ENCODE measurements around the gene AP5Z1. TPM values are rescaled to one million over a fixed set of nuclear protein-coding genes. Genes with fewer than 3 reads are reported as not detected.

AP5Z1 gene
- total and polyA plus RNA-seq, 2 donors (not counting 1 experiment from before 2014, with no cell fraction given): 99.7 to 113 TPM

DNA sequence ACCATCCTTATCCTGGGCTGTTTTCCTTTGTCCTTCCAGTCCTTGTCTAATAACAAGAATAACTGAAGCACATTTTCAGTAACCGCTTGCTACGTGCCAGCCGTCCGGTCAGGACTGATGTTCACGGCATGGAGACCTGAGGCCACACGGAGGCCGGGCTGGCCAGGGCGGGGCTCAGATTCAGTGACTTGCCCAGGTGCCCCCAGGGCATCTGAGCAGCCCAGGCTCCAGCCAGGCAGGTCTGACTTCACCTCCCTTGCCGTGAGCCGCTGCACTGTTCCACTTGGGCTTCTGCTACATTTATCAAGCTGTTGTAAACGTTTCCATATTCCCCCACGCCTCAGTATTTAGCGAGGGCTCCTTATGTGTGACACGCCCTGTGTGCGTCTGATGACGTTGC lies 43.6 kb upstream of the AP5Z1 start:
- H3K27me3 Mint-ChIP-seq: no peaks in the 10 kb centered on the region
- H3K4me1 ChIP-seq (ENCODE audit: control insufficient read depth in 2 of 2, insufficient read depth in 2 of 2, low read length in 2 of 2): peaks cover 0 to 10% of the 10 kb centered on the region in 2 donors
- no peaks in the 10 kb centered on the region for H3K27me3 ChIP-seq (replicated peaks in 1 of 4; ENCODE audit: control extremely low read depth in 1 of 4, control insufficient read depth in 3 of 4, insufficient read depth in 4 of 4, low read length in 3 of 4)
- no peak overlapping the region for H3K27ac Mint-ChIP-seq
- H3K4me3 ChIP-seq (ENCODE audit: control extremely low read depth in 1 of 5, extremely low read depth in 1 of 5, insufficient read depth in 1 of 5, low read depth in 2 of 5, low read length in 4 of 5): no peak overlapping the region
- H3K4me3 Mint-ChIP-seq: no peak overlapping the region
- POLR2A ChIA-PET: no interaction called here
- H3K9me3 Mint-ChIP-seq (ENCODE audit: insufficient read depth): no peaks in the 10 kb centered on the region
- intact Hi-C loops (cut with micrococcal nuclease): no loop called here
- peaks cover 0 to 29% of the 10 kb centered on the region in 2 experiments for H3K36me3 ChIP-seq (replicated peaks in 1 of 2; ENCODE audit: control extremely low read depth in 1 of 2, control insufficient read depth in 1 of 2, extremely low read depth in 1 of 2, insufficient read depth in 2 of 2, low read length in 1 of 2)
- 96% methylated on average over 15 of the region's 16 CpGs for WGBS (ENCODE audit: insufficient coverage)
- H3K79me2 ChIP-seq (ENCODE audit: control insufficient read depth, insufficient read depth, low read length): peaks cover 98% of the 10 kb centered on the region
- H2AFZ ChIP-seq (ENCODE audit: insufficient read depth, low read depth, low read length, poor library complexity, severe bottlenecking): no peak overlapping the region
- ATAC-seq (ENCODE audit: low read depth) (no peak), DNase-seq (no peak)
- TF ChIP-seq EZH2 (IDR thresholded peaks at IDR 0.05; ENCODE audit: borderline replicate concordance, insufficient read depth, low read depth, low read length, poor library complexity, severe bottlenecking): no peak
- TF ChIP-seq, protein P1, sequence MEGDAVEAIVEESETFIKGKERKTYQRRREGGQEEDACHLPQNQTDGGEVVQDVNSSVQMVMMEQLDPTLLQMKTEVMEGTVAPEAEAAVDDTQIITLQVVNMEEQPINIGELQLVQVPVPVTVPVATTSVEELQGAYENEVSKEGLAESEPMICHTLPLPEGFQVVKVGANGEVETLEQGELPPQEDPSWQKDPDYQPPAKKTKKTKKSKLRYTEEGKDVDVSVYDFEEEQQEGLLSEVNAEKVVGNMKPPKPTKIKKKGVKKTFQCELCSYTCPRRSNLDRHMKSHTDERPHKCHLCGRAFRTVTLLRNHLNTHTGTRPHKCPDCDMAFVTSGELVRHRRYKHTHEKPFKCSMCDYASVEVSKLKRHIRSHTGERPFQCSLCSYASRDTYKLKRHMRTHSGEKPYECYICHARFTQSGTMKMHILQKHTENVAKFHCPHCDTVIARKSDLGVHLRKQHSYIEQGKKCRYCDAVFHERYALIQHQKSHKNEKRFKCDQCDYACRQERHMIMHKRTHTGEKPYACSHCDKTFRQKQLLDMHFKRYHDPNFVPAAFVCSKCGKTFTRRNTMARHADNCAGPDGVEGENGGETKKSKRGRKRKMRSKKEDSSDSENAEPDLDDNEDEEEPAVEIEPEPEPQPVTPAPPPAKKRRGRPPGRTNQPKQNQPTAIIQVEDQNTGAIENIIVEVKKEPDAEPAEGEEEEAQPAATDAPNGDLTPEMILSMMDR (IDR thresholded peaks at IDR 0.05): no peak
- no peak overlapping the region for H3K4me2 ChIP-seq (replicated peaks; ENCODE audit: low read depth, low read length, poor library complexity, severe bottlenecking)
- no peak overlapping the region for H3K9ac ChIP-seq (ENCODE audit: low read length)
- CTCF ChIA-PET: no interaction called here
- H3K9me3 ChIP-seq (ENCODE audit: control extremely low read depth in 1 of 3, control insufficient read depth in 2 of 3, insufficient read depth in 1 of 3, low read length in 2 of 3): peaks cover 0 to 3% (median 0%) of the 10 kb centered on the region in 3 donors
- H3K4me1 Mint-ChIP-seq: peaks cover 12% of the 10 kb centered on the region
- peaks cover 83% of the 10 kb centered on the region for H4K20me1 ChIP-seq (ENCODE audit: control insufficient read depth, insufficient read depth, low read length, poor library complexity, severe bottlenecking)
- H3K27ac ChIP-seq (ENCODE audit: low read length in 2 of 2): no peak overlapping the region

DNA sequence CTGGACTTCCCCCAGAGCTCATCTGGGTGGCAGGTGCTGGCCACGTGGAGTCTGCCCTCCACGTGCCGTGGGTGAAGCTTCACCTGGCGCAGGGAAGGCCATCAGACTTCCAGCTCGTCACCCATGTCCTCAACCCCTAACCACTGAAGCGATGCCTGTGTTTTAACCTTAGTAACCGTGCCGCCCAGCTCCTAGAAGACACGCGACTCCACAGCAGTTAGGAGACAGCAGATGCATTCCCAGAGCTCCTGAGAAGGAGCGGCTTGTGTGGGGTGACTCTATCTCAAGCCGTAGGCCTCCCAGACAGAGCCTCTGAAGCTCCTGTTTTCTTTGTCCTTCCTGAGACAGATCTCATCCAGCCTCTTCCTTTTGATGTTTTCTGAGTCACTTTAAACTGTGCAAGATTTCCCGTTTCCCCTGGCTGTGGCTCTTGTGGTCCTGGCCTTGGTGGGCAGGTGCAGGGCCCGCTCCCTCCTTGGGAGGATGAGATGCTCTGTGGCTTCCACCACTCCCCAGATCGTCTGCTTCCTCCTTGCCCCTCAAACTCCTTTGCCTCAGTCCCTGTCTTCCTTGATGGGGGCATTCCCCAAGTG lies 41.4 kb upstream of the AP5Z1 start:
- Mint-ChIP-seq H3K4me3 (no peak overlapping the region), H3K4me1 (peaks cover 24% of the 10 kb centered on the region), H3K27me3 (no peaks in the 10 kb centered on the region), H3K9me3 (ENCODE audit: insufficient read depth) (no peaks in the 10 kb centered on the region), H3K27ac (peak overlapping the region; percentile 53)
- ChIA-PET POLR2A (no interaction called here), CTCF (no interaction called here)
- H3K36me3 ChIP-seq (replicated peaks in 1 of 2; ENCODE audit: control extremely low read depth in 1 of 2, control insufficient read depth in 1 of 2, extremely low read depth in 1 of 2, insufficient read depth in 2 of 2, low read length in 1 of 2): peaks cover 2 to 21% of the 10 kb centered on the region in 2 experiments
- ATAC-seq (ENCODE audit: low read depth) (no peak), DNase-seq (no peak)
- H3K4me2 ChIP-seq (replicated peaks; ENCODE audit: low read depth, low read length, poor library complexity, severe bottlenecking): no peak overlapping the region
- no peak overlapping the region for H2AFZ ChIP-seq (ENCODE audit: insufficient read depth, low read depth, low read length, poor library complexity, severe bottlenecking)
- H3K79me2 ChIP-seq (ENCODE audit: control insufficient read depth, insufficient read depth, low read length): peaks cover 97% of the 10 kb centered on the region
- H4K20me1 ChIP-seq (ENCODE audit: control insufficient read depth, insufficient read depth, low read length, poor library complexity, severe bottlenecking): peaks cover 90% of the 10 kb centered on the region
- H3K27me3 ChIP-seq (replicated peaks in 1 of 4; ENCODE audit: control extremely low read depth in 1 of 4, control insufficient read depth in 3 of 4, insufficient read depth in 4 of 4, low read length in 3 of 4): no peaks in the 10 kb centered on the region
- TF ChIP-seq, protein P1 (IDR thresholded peaks at IDR 0.05): no peak
- no peak for TF ChIP-seq EZH2 (IDR thresholded peaks at IDR 0.05; ENCODE audit: borderline replicate concordance, insufficient read depth, low read depth, low read length, poor library complexity, severe bottlenecking)
- H3K27ac ChIP-seq (ENCODE audit: low read length in 2 of 2): peak overlapping the region in 1 of 2 donors; percentile 17
- H3K9ac ChIP-seq (ENCODE audit: low read length): no peak overlapping the region
- H3K4me1 ChIP-seq (ENCODE audit: control insufficient read depth in 2 of 2, insufficient read depth in 2 of 2, low read length in 2 of 2): peaks cover 5 to 16% of the 10 kb centered on the region in 2 donors
- 43% methylated on average over 13 of the region's 15 CpGs for WGBS (ENCODE audit: insufficient coverage)
- H3K9me3 ChIP-seq (ENCODE audit: control extremely low read depth in 1 of 3, control insufficient read depth in 2 of 3, insufficient read depth in 1 of 3, low read length in 2 of 3): peaks cover 0 to 3% (median 0%) of the 10 kb centered on the region in 3 donors
- intact Hi-C loops (cut with micrococcal nuclease): no loop called here
- H3K4me3 ChIP-seq (ENCODE audit: control extremely low read depth in 1 of 5, extremely low read depth in 1 of 5, insufficient read depth in 1 of 5, low read depth in 2 of 5, low read length in 4 of 5): no peak overlapping the region

Measured in B cell (primary cell).